Fibroblast of skin of abdomen (primary cell): ENCODE data around the gene AREL1. TPM values are rescaled to one million over a fixed set of nuclear protein-coding genes. Genes with fewer than 3 reads are reported as not detected.
A peak's percentile ranks its signal among the peaks of the same experiment; 100 is the strongest.
"Not testable (repeated sequence)": the region's sequence is repeated elsewhere in the genome, so short reads cannot be mapped to it uniquely, and the experiment has no call there.

Source experiments
- DNase-seq: peaks from one replicate; pipeline ENCODE4 v3.0.0-alpha.2; 2013
- polyA plus RNA-seq, 2 experiments: library from polyadenylated mRNA; unstranded; fragments of 120-200 nt; gene quantifications; one replicate each; pipeline ENCODE4 v1.2.1, GENCODE V29; 2013; ENCODE audit not compliant: insufficient read length in 2 of 2

Gene AREL1
- polyA plus RNA-seq (2013, experiment 1 of 2; ENCODE audit: insufficient read length), result 20.9 TPM
- polyA plus RNA-seq (2013, experiment 2 of 2; ENCODE audit: insufficient read length), result 20.6 TPM

- peak; percentile 88 for DNase-seq
Observed at GRCh38 chr14:74712499-74713394, at the start of gene AREL1, which contains the start of gene FCF1. TSS of gene AREL1 (minus strand) at chr14:74713080. CDS start at chr14:74685615, 27,465 bp downstream. TSS of gene FCF1 (plus strand) at chr14:74713144. CDS start at chr14:74713198, 54 bp downstream.

- DNase-seq, result not testable (repeated sequence)
Observed at GRCh38 chr14:74758505-74758904, 45.6 kb upstream of the AREL1 start.

GRCh38 chr14:74756326-74756725 is 43.4 kb upstream of the AREL1 start:
- no peak for DNase-seq

- DNase-seq, result no peak
Observed at GRCh38 chr14:74754899-74755298, 42.0 kb upstream of the AREL1 start.

- DNase-seq, result no peak
Observed at GRCh38 chr14:74754157-74754556, 41.3 kb upstream of the AREL1 start.

DNA sequence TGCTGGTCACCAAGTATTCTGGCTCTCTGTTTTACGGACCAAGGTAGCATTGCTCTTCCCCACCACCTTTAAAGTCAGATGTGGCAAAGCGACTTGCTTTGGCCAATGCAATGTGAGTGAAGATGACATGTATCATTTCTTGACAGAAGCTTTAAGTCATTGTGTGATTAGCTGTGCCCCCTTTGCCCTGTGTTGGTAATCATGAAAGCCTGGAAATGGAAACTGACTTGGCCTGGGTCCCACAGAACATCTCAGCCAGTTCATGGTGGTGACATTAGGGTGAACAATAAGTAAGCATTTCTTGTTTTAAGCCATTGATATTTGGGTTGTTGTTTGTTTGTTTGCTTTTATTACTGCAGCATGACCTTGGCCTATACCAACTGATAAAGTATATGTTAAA is 34.4 kb upstream of the AREL1 start:
- no peak for DNase-seq

DNA sequence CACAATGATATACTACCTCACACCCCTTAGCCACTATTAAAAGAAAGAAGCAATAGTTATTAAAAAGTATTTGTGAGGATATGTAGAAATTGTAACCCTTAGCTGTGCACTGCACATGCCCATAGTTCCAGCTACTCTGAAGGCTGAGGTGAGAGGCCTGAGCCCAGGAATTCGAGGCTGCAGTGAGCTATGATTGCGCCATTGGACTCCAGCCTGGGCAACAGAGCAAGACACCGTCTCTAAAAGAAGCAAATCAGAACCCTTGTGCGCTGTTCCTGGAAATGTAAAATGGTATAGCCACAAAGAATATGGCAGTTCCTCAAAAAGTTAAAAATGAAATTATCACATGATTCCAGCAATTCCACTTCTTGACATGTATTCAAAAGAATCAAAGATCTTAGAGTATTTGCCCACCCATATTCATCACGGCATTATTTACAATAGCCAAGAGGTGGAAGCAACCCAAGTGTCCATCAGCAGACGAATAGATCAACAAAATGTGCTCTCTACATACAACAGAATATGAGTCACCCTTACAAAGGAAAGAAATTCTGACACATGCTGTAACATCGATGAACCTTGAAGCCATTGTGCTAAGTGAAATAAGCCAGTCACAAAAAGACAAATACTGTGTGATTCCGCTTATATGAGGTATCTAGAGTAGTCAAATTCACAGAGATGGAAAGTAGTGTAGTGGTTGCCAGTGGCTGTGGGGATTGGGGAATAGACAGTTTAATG is 26.6 kb upstream of the AREL1 start:
- DNase-seq, result no peak

- DNase-seq, result no peak
Observed at GRCh38 chr14:74737753-74738325, 25.0 kb upstream of the AREL1 start.

GRCh38 chr14:74735125-74735524 is 22.2 kb upstream of the AREL1 start:
- DNase-seq, result no peak

DNA sequence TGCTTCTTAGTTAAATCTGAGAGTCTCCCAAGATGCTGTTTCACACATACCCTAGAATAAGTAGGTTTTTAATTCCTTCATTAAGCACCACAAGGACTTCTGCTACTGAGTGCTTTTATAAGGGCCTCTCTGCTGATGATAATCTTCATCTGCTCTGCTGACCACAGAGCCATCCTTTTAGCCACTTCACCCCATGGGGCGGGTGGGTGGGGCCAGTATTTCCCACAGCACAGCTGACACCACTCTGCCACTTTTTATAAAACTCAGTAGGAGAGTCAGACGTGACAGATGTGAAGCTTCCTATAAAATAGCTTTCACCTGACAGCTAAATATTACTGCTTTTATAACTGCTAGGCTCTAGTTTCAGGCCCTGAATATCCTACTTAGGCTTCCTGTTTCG is 20.3 kb upstream of the AREL1 start:
- DNase-seq, result no peak

DNA sequence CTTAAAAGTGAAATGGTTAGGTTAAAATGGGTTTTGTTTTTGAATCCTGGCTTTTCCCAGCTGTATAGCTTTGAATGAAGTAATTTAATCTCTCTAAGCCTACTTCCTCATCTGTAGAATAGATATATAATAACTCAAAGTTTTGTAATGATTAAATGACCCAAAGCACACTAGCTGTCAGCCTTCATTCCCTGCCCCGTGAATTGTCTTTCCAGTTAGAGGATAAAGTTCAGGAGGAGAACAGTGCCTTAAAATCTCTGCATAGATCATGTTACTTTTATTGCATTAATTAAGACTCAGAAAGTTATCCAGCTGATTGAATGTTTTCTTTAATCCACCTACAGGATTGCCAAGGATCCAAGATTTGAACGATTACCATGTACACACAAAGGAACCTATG is 19.5 kb upstream of the AREL1 start:
- no peak for DNase-seq

GRCh38 chr14:74723134-74723533 is 10.3 kb upstream of the AREL1 start:
- no peak for DNase-seq

- peak; percentile 82 for DNase-seq
Observed at GRCh38 chr14:74720526-74720925, 7.6 kb upstream of the AREL1 start.

DNA sequence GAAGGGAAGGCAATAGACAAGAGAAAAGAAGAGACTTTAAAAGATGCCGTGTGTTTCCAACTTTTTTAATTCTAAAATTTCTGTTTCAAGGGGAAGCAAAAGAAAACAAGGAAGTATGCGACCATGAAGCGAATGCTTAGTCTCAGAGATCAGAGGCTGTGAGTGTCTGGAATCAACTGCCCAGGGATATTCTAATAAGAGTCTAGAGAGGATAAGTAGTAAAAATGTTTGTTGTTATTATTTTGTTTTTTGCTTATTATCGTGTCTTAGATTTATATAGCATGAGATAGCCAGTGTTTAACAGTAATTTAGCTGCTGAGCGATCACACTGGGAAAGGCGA is 485 bp upstream of the AREL1 start:
- DNase-seq, result no peak

- no peak for DNase-seq
Observed at GRCh38 chr14:74711651-74712050, 1.2 kb downstream of the AREL1 start.

GRCh38 chr14:74710480-74710879 is 2.4 kb downstream of the AREL1 start:
- no peak for DNase-seq

DNA sequence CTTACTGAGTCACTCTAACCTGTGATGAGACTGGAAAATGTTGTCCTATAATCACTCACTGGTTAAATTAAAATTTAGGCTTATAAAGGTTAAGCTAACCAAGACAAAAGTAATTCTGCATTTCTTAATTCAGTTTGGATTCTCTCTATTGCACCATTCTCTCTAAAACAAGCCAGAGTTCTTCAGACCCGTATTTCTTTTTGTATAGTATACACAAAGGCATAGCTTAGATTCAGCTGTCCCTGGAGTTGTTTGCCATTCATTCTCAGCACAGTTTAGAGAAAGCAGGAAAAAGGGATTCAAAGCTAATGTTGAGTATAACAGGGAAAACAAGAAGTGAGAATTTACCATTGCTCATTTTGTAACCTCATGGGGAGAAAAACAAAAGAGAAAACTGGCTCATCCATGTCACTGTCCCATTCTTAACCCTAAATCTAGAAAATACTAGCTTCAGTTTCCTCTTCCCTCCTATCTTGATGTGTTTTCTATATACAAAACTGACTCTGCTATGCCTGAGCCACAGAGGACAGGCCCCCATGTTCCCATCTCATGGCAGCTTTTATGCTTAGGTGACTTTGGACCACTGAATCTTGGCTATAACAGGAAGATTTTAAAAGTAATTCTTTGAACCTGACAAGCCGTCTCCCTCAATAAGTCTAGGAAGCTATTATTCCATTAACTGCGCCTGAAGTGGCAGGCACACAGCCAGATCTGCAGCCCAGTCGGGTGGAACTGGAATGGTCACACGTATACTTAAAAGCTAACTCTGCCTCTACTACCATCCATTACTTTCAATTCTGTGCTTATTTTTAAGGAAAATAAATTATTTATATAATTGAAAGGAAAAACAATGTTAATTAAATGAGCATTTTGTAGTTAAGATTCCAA is 7.0 kb downstream of the AREL1 start:
- DNase-seq, result no peak

DNA sequence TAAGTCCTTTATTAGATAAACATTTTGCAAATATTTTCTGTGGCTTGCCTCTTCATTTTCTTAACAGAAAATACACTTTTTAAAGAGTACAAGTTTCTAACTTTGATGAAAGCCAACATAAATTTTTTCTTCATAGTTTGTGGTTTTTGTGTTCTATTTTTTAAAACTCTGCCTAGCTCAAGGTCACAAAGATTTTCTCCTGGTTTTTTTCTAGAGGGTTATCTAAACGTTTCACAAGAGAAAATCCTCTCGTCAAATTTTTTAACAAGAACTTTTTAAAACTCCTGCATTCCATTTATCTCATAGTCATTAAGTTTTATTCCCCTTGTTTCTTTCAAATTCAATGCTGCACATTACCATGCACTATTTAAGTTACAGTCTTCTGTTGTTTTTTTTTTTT is 8.2 kb downstream of the AREL1 start:
- DNase-seq, result no peak

- DNase-seq, result no peak
Observed at GRCh38 chr14:74703043-74703442, 9.8 kb downstream of the AREL1 start.

DNA sequence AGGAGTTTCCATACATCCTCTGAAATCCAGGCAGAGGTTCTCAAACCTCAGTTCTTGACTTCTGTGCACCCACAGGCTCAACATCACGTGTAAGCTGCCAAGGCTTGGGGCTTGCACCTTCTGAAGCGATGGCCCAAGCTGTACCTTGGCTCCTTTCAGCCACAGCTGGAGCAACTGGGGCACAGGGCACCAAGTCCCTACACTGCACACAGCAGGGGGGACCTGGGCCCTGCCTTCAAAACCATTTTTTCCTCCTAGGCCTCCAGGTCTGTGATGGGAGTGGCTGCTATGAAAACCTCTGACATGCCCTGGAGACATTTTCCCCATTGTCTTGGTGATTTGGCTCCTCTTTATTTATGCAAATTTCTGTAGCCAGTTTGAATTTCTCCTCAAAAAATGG is 10.6 kb downstream of the AREL1 start:
- no peak for DNase-seq

GRCh38 chr14:74698465-74698864 is 14.4 kb downstream of the AREL1 start:
- no peak for DNase-seq

- DNase-seq, result no peak
Observed at GRCh38 chr14:74697976-74698375, 14.9 kb downstream of the AREL1 start.
